ENCODE data around the gene PRR16.

Gene PRR16

GRCh38 chr5:120599576-120599975 is 135.5 kb downstream of the PRR16 start:
- no peak for TF ChIP-seq ZNF274 (IDR thresholded peaks at IDR 0.05; ENCODE audit: low read depth, low read length)
- Histone ChIP-seq H3K9me3 (ENCODE audit: insufficient read depth, low read length) (no peaks in the 10 kb centered on the region), H3K4me3 (ENCODE audit: insufficient read length, low read depth) (no peak overlapping the region), H3K4me1 (ENCODE audit: insufficient read depth, insufficient read length) (no peaks in the 10 kb centered on the region), H3K36me3 (ENCODE audit: insufficient read depth, insufficient read length, low read length) (no peaks in the 10 kb centered on the region), H3K27me3 (ENCODE audit: insufficient read depth, insufficient read length) (no peaks in the 10 kb centered on the region), H3K9ac (ENCODE audit: insufficient read length, low read depth) (no peak overlapping the region)
- no peak for DNase-seq (ENCODE audit: low read depth, low spot score)

GRCh38 chr5:120600639-120601038 is 136.5 kb downstream of the PRR16 start:
- TF ChIP-seq YY1 (IDR thresholded peaks at IDR 0.05; ENCODE audit: insufficient read depth, insufficient read length) (no peak), ZNF274 (IDR thresholded peaks at IDR 0.05; ENCODE audit: low read depth, low read length) (no peak), SUZ12 (IDR thresholded peaks at IDR 0.05; ENCODE audit: extremely low read depth, insufficient read depth, insufficient read length) (no peak)
- H3K4me1 ChIP-seq (ENCODE audit: insufficient read depth, insufficient read length): no peaks in the 10 kb centered on the region
- no peaks in the 10 kb centered on the region for H3K9me3 ChIP-seq (ENCODE audit: insufficient read depth, low read length)
- no peak overlapping the region for H3K9ac ChIP-seq (ENCODE audit: insufficient read length, low read depth)
- no peak overlapping the region for H3K4me3 ChIP-seq (ENCODE audit: insufficient read length, low read depth)
- no peak for DNase-seq (ENCODE audit: low read depth, low spot score)
- no peaks in the 10 kb centered on the region for H3K36me3 ChIP-seq (ENCODE audit: insufficient read depth, insufficient read length, low read length)
- no peaks in the 10 kb centered on the region for H3K27me3 ChIP-seq (ENCODE audit: insufficient read depth, insufficient read length)

GRCh38 chr5:120602033-120602432 is 137.9 kb downstream of the PRR16 start:
- Histone ChIP-seq H3K36me3 (ENCODE audit: insufficient read depth, insufficient read length, low read length) (no peaks in the 10 kb centered on the region), H3K4me1 (ENCODE audit: insufficient read depth, insufficient read length) (no peaks in the 10 kb centered on the region), H3K9me3 (ENCODE audit: insufficient read depth, low read length) (no peaks in the 10 kb centered on the region), H3K4me3 (ENCODE audit: insufficient read length, low read depth) (no peak overlapping the region), H3K27me3 (ENCODE audit: insufficient read depth, insufficient read length) (no peaks in the 10 kb centered on the region), H3K9ac (ENCODE audit: insufficient read length, low read depth) (no peak overlapping the region)
- no peak for TF ChIP-seq YY1 (IDR thresholded peaks at IDR 0.05; ENCODE audit: insufficient read depth, insufficient read length)
- DNase-seq (ENCODE audit: low read depth, low spot score): no peak

- Histone ChIP-seq H3K4me1 (ENCODE audit: insufficient read depth, insufficient read length) (no peaks in the 10 kb centered on the region), H3K27me3 (ENCODE audit: insufficient read depth, insufficient read length) (no peaks in the 10 kb centered on the region), H3K9ac (ENCODE audit: insufficient read length, low read depth) (no peak overlapping the region), H3K4me3 (ENCODE audit: insufficient read length, low read depth) (no peak overlapping the region), H3K36me3 (ENCODE audit: insufficient read depth, insufficient read length, low read length) (no peaks in the 10 kb centered on the region), H3K9me3 (ENCODE audit: insufficient read depth, low read length) (no peaks in the 10 kb centered on the region)
- DNase-seq (ENCODE audit: low read depth, low spot score): no peak
- TF ChIP-seq YY1 (IDR thresholded peaks at IDR 0.05; ENCODE audit: insufficient read depth, insufficient read length): no peak
- no peak for TF ChIP-seq ZNF274 (IDR thresholded peaks at IDR 0.05; ENCODE audit: low read depth, low read length)
- TF ChIP-seq SUZ12 (IDR thresholded peaks at IDR 0.05; ENCODE audit: extremely low read depth, insufficient read depth, insufficient read length): no peak
These were observed 140.8 kb downstream of the PRR16 start for GRCh38 chr5:120604884-120605283.

- TF ChIP-seq YY1 (IDR thresholded peaks at IDR 0.05; ENCODE audit: insufficient read depth, insufficient read length) (no peak), ZNF274 (IDR thresholded peaks at IDR 0.05; ENCODE audit: low read depth, low read length) (no peak), SUZ12 (IDR thresholded peaks at IDR 0.05; ENCODE audit: extremely low read depth, insufficient read depth, insufficient read length) (no peak)
- Histone ChIP-seq H3K27me3 (ENCODE audit: insufficient read depth, insufficient read length) (no peaks in the 10 kb centered on the region), H3K9ac (ENCODE audit: insufficient read length, low read depth) (no peak overlapping the region), H3K9me3 (ENCODE audit: insufficient read depth, low read length) (no peaks in the 10 kb centered on the region), H3K4me3 (ENCODE audit: insufficient read length, low read depth) (no peak overlapping the region), H3K4me1 (ENCODE audit: insufficient read depth, insufficient read length) (no peaks in the 10 kb centered on the region), H3K36me3 (ENCODE audit: insufficient read depth, insufficient read length, low read length) (no peaks in the 10 kb centered on the region)
- no peak for DNase-seq (ENCODE audit: low read depth, low spot score)
These were observed 141.4 kb downstream of the PRR16 start for GRCh38 chr5:120605325-120606079.

GRCh38 chr5:120609570-120609969 is 145.5 kb downstream of the PRR16 start:
- Histone ChIP-seq H3K27me3 (ENCODE audit: insufficient read depth, insufficient read length) (no peaks in the 10 kb centered on the region), H3K36me3 (ENCODE audit: insufficient read depth, insufficient read length, low read length) (no peaks in the 10 kb centered on the region), H3K9me3 (ENCODE audit: insufficient read depth, low read length) (no peaks in the 10 kb centered on the region), H3K9ac (ENCODE audit: insufficient read length, low read depth) (no peak overlapping the region), H3K4me1 (ENCODE audit: insufficient read depth, insufficient read length) (no peaks in the 10 kb centered on the region), H3K4me3 (ENCODE audit: insufficient read length, low read depth) (no peak overlapping the region)
- DNase-seq (ENCODE audit: low read depth, low spot score): no peak
- TF ChIP-seq SUZ12 (IDR thresholded peaks at IDR 0.05; ENCODE audit: extremely low read depth, insufficient read depth, insufficient read length) (no peak), ZNF274 (IDR thresholded peaks at IDR 0.05; ENCODE audit: low read depth, low read length) (no peak), YY1 (IDR thresholded peaks at IDR 0.05; ENCODE audit: insufficient read depth, insufficient read length) (no peak)

- no peak overlapping the region for H3K9ac ChIP-seq (ENCODE audit: insufficient read length, low read depth)
- no peak for DNase-seq (ENCODE audit: low read depth, low spot score)
These were observed 146.0 kb downstream of the PRR16 start for GRCh38 chr5:120610145-120610544.

More at GRCh38 chr5:120610145-120610544, 146.0 kb downstream of the PRR16 start:
- Histone ChIP-seq H3K36me3 (ENCODE audit: insufficient read depth, insufficient read length, low read length) (no peaks in the 10 kb centered on the region), H3K9me3 (ENCODE audit: insufficient read depth, low read length) (no peaks in the 10 kb centered on the region), H3K4me1 (ENCODE audit: insufficient read depth, insufficient read length) (no peaks in the 10 kb centered on the region), H3K4me3 (ENCODE audit: insufficient read length, low read depth) (no peak overlapping the region), H3K27me3 (ENCODE audit: insufficient read depth, insufficient read length) (no peaks in the 10 kb centered on the region)
- TF ChIP-seq ZNF274 (IDR thresholded peaks at IDR 0.05; ENCODE audit: low read depth, low read length): no peak
- no peak for TF ChIP-seq SUZ12 (IDR thresholded peaks at IDR 0.05; ENCODE audit: extremely low read depth, insufficient read depth, insufficient read length)
- TF ChIP-seq YY1 (IDR thresholded peaks at IDR 0.05; ENCODE audit: insufficient read depth, insufficient read length): no peak
